ENCODE results near the gene GPER1.

The GPER1 gene

GRCh38 chr7:1064581-1064980, 23.3 kb upstream of the GPER1 start:
- no peak for TF ChIP-seq CTCF (IDR thresholded peaks at IDR 0.05)
- Histone ChIP-seq H3K4me1 (ENCODE audit: control insufficient read depth in 1 of 2, insufficient read depth in 1 of 2, low read depth in 1 of 2, low read length in 1 of 2) (peaks cover 5 to 8% of the 10 kb centered on the region in 2 experiments), H3K4me3 (ENCODE audit: low read depth in 1 of 2, low read length in 1 of 2) (no peak overlapping the region)

GRCh38 chr7:1065263-1065584, 22.7 kb upstream of the GPER1 start:
- Histone ChIP-seq H3K4me3 (ENCODE audit: low read depth in 1 of 2, low read length in 1 of 2) (no peak overlapping the region), H3K4me1 (ENCODE audit: control insufficient read depth in 1 of 2, insufficient read depth in 1 of 2, low read depth in 1 of 2, low read length in 1 of 2) (peaks cover 4 to 5% of the 10 kb centered on the region in 2 experiments), H3K36me3 (no peaks in the 10 kb centered on the region), H3K9me3 (no peaks in the 10 kb centered on the region), H3K27me3 (peaks cover 62% of the 10 kb centered on the region), H3K27ac (no peak overlapping the region)
- no peak for TF ChIP-seq CTCF (IDR thresholded peaks at IDR 0.05)

More at GRCh38 chr7:1064581-1064980, 23.3 kb upstream of the GPER1 start:
- H3K27ac ChIP-seq = no peak overlapping the region
- no peaks in the 10 kb centered on the region for H3K9me3 ChIP-seq
- H3K27me3 ChIP-seq = peaks cover 68% of the 10 kb centered on the region
- H3K36me3 ChIP-seq = no peaks in the 10 kb centered on the region

GRCh38 chr7:1065585-1066241, 22.2 kb upstream of the GPER1 start:
- peak; percentile 59 for TF ChIP-seq CTCF (IDR thresholded peaks at IDR 0.05)
- Histone ChIP-seq H3K4me1 (ENCODE audit: control insufficient read depth in 1 of 2, insufficient read depth in 1 of 2, low read depth in 1 of 2, low read length in 1 of 2) (peaks cover 0 to 3% of the 10 kb centered on the region in 2 experiments), H3K27me3 (peaks cover 57% of the 10 kb centered on the region), H3K4me3 (ENCODE audit: low read depth in 1 of 2, low read length in 1 of 2) (no peak overlapping the region), H3K36me3 (no peaks in the 10 kb centered on the region), H3K9me3 (no peaks in the 10 kb centered on the region), H3K27ac (no peak overlapping the region)

- Histone ChIP-seq H3K9me3 (no peaks in the 10 kb centered on the region), H3K27me3 (peaks cover 52% of the 10 kb centered on the region), H3K4me3 (ENCODE audit: low read depth in 1 of 2, low read length in 1 of 2) (no peak overlapping the region), H3K4me1 (ENCODE audit: control insufficient read depth in 1 of 2, insufficient read depth in 1 of 2, low read depth in 1 of 2, low read length in 1 of 2) (no peaks in the 10 kb centered on the region), H3K27ac (no peak overlapping the region), H3K36me3 (no peaks in the 10 kb centered on the region)
- no peak for TF ChIP-seq CTCF (IDR thresholded peaks at IDR 0.05)
These were observed 21.7 kb upstream of the GPER1 start for GRCh38 chr7:1066242-1066588.

- Histone ChIP-seq H3K9me3 (no peaks in the 10 kb centered on the region), H3K27me3 (peaks cover 42% of the 10 kb centered on the region), H3K36me3 (no peaks in the 10 kb centered on the region), H3K27ac (no peak overlapping the region), H3K4me3 (ENCODE audit: low read depth in 1 of 2, low read length in 1 of 2) (no peak overlapping the region), H3K4me1 (ENCODE audit: control insufficient read depth in 1 of 2, insufficient read depth in 1 of 2, low read depth in 1 of 2, low read length in 1 of 2) (peaks cover 0 to 3% of the 10 kb centered on the region in 2 experiments)
- TF ChIP-seq CTCF (IDR thresholded peaks at IDR 0.05) = no peak
These were observed 19.9 kb upstream of the GPER1 start for GRCh38 chr7:1068013-1068412.
